Right atrium auricular region (tissue), 2 donors: Measurements from ENCODE around the gene TSPAN1. TPM values are rescaled to one million over a fixed set of nuclear protein-coding genes. Genes with fewer than 3 reads are reported as not detected.
"Not testable (repeated sequence)": the region's sequence is repeated elsewhere in the genome, so short reads cannot be mapped to it uniquely, and the experiment has no call there.

Source experiments
- DNase-seq: peaks from one replicate; pipeline ENCODE4 v3.0.0-alpha.2; 2019; ENCODE audit warnings: low spot score
- H3K27ac ChIP-seq, 2 donors: fragments of 200-600 bp; sonication (generic); 1 replicate in 1 of 2; 2 replicates in 1 of 2; pipeline ENCODE4 v1.5.1; 2016 to 2019
- H3K27me3 ChIP-seq, 2 donors: fragments of 200-600 bp; sonication (generic); one replicate each; pipeline versions ENCODE4 v1.5.1 to v1.6.0; 2017 to 2019
- H3K36me3 ChIP-seq: fragments of 200-600 bp; sonication (generic); one replicate; pipeline ENCODE4 v1.5.1; 2016
- H3K4me1 ChIP-seq, 2 donors: fragments of 200-600 bp; sonication (generic); one replicate each; pipeline versions ENCODE4 v1.5.1 to v1.6.0; 2017 to 2019
- H3K4me3 ChIP-seq, 2 donors: fragments of 200-600 bp; sonication (generic); 1 replicate in 1 of 2; 2 replicates in 1 of 2; pipeline ENCODE4 v1.5.1; 2017 to 2019; ENCODE audit warnings: mild to moderate bottlenecking in 1 of 2, moderate library complexity in 1 of 2
- H3K9me3 ChIP-seq, 2 donors: fragments of 200-600 bp; sonication (generic); one replicate each; pipeline ENCODE4 v1.5.1; 2019
- total RNA-seq, 2 donors: library from RNA; depleted of rRNA; stranded (reverse); fragments of >200 nt; gene quantifications; one replicate each; pipeline ENCODE4 v1.1.0, GENCODE V29; 2016
- TF ChIP-seq, protein P1 (sequence below), 2 donors: fragments of 200-600 bp; sonication (generic); IDR thresholded peaks; one replicate each; pipeline ENCODE4 v1.5.1; 2019; ENCODE audit warnings: antibody characterized with exemption in 2 of 2

TSPAN1 gene
- total RNA-seq, 2 donors from 2014 or later: 2.0 to 2.3 TPM

DNA sequence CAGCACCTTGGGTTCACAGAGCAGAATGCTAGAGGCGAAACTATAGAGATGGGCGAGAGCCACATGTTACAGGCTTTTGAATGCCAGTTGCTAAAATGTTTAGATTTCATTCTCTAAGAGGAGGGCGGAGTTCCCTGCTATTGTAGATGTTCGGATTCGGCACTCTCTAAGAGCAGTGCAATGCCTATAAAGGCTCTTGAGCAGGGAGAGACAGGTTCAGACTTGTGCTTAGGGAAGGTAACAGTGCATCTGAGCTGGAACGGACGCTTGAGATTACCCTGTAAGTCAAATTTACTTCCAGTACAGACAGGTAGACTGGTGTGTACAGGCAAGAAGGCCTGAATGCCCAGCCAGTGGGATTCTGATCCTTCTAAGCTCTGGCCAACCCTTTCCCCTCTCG, 43.6 kb downstream of the TSPAN1 start:
- H3K4me3 ChIP-seq: no peak overlapping the region
- H3K9me3 ChIP-seq: no peaks in the 10 kb centered on the region
- H3K36me3 ChIP-seq: peaks cover 4% of the 10 kb centered on the region
- H3K27ac ChIP-seq: no peak overlapping the region
- TF ChIP-seq, protein P1, sequence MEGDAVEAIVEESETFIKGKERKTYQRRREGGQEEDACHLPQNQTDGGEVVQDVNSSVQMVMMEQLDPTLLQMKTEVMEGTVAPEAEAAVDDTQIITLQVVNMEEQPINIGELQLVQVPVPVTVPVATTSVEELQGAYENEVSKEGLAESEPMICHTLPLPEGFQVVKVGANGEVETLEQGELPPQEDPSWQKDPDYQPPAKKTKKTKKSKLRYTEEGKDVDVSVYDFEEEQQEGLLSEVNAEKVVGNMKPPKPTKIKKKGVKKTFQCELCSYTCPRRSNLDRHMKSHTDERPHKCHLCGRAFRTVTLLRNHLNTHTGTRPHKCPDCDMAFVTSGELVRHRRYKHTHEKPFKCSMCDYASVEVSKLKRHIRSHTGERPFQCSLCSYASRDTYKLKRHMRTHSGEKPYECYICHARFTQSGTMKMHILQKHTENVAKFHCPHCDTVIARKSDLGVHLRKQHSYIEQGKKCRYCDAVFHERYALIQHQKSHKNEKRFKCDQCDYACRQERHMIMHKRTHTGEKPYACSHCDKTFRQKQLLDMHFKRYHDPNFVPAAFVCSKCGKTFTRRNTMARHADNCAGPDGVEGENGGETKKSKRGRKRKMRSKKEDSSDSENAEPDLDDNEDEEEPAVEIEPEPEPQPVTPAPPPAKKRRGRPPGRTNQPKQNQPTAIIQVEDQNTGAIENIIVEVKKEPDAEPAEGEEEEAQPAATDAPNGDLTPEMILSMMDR (IDR thresholded peaks at IDR 0.05): no peak
- no peaks in the 10 kb centered on the region for H3K4me1 ChIP-seq
- no peak for DNase-seq
- H3K27me3 ChIP-seq: no peaks in the 10 kb centered on the region

DNA sequence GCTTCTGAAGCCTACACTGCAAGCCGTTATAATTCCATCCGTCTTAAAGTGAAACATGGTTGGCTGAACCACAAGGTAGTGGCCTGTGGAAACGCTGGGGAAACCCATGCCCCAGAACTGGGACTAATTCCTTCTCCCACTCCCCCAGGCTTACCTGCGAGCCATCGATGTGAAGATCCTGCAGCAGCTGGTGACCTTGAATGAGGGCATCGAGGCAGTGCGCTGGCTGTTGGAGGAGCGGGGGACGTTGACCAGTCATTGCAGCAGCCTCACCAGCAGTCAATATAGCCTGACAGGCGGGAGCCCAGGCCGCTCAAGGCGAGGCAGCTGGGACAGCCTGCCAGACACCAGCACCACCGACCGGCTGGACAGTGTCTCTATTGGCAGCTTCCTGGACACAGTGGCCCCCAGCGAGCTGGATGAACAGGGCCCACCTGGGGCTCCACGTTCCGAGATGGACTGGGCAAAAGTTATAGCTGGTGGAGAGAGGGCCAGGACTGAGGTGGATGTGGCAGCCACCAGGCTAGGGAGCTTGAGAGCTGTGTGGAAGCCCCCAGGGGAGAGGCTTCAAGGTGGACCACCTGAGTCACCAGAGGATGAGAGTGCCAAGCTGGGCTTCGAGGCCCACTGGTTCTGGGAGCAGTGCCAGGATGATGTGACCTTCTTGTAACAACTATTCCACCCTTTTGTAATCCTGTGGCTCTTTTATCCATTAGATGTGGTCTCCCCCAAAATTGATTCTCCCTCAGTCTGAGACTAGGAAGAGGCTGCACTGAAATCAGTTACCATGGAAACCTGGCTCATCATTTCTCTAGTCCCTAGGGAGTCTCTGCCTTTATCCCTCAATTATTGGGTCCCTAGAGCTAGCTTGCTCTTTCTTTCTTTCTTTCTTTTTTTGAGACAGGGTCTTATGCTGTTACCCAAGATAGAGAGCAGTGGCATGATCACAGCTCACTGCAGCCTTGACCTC, 44.9 kb downstream of the TSPAN1 start:
- Histone ChIP-seq H3K9me3 (no peaks in the 10 kb centered on the region), H3K4me1 (no peaks in the 10 kb centered on the region), H3K27ac (no peak overlapping the region), H3K27me3 (no peaks in the 10 kb centered on the region), H3K4me3 (no peak overlapping the region), H3K36me3 (peaks cover 4% of the 10 kb centered on the region)
- TF ChIP-seq, protein P1 (IDR thresholded peaks at IDR 0.05): no peak
- DNase-seq: no peak

DNA sequence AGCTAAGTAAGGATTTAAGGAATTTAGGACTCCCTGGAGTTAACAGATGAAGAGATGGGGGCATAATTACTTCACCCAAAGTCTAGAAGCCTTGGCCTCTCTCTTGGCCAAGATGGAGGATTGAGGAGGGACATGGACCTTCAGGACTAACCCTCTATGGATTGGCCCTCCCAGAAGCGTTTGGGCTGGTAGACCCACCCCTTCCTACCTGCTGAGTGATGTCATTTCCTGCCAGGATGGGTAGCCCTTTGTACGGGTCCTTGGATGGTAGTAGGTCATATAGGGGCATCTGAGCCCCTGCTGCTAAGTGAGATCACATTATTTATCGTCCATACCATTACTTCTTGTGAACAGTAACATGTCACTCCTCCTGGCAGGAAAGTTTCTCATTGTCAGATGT, 45.9 kb downstream of the TSPAN1 start:
- Histone ChIP-seq H3K36me3 (peaks cover 4% of the 10 kb centered on the region), H3K27me3 (no peaks in the 10 kb centered on the region), H3K4me3 (no peak overlapping the region), H3K27ac (no peak overlapping the region), H3K9me3 (no peaks in the 10 kb centered on the region), H3K4me1 (no peaks in the 10 kb centered on the region)
- TF ChIP-seq, protein P1 (IDR thresholded peaks at IDR 0.05): no peak
- no peak for DNase-seq

DNA sequence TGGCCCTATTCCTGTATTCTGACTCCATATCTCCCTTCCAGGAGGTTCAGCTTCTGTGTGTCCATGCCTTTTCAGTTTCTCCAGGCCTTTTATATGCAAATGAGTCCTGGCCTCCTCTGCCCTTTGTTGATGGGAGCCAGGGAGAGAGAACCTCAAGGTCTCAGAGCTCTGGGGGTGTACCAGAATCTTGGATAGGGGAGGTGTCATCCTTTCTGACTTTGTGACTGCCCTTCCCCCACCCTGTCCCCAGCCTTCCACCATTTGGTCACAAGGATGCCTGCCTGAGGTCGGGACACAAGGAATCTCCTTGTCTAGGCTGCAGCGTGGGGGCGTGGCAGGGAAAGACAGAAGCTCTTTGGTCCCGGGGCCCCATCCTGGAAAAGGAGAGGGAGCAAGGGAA, 46.9 kb downstream of the TSPAN1 start:
- TF ChIP-seq, protein P1 (IDR thresholded peaks at IDR 0.05): no peak
- Histone ChIP-seq H3K27ac (no peak overlapping the region), H3K9me3 (no peaks in the 10 kb centered on the region), H3K36me3 (peaks cover 4% of the 10 kb centered on the region), H3K27me3 (no peaks in the 10 kb centered on the region), H3K4me1 (no peaks in the 10 kb centered on the region), H3K4me3 (no peak overlapping the region)
- no peak for DNase-seq

DNA sequence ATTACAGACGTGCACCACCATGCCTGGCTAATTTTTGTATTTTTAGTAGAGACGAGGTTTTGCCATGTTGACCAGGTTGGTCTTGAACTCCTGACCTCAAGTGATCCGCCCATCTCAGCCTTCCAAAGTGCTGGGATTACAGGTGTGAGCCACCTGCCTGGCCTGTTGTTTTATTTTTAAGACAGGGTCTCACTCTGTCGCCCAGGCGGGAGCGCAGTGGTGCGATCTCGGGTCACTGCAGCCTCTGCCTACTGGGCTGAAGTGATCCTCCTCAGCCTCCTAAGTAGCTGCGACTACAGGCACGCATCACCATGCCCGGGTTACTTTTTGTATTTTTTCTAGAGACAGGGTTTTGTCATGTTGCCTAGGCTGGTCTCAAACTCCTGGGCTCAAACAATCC, 48.2 kb downstream of the TSPAN1 start:
- H3K36me3 ChIP-seq, H3K27ac ChIP-seq, H3K27me3 ChIP-seq, H3K9me3 ChIP-seq, H3K4me3 ChIP-seq, H3K4me1 ChIP-seq, DNase-seq: not testable (repeated sequence)

DNA sequence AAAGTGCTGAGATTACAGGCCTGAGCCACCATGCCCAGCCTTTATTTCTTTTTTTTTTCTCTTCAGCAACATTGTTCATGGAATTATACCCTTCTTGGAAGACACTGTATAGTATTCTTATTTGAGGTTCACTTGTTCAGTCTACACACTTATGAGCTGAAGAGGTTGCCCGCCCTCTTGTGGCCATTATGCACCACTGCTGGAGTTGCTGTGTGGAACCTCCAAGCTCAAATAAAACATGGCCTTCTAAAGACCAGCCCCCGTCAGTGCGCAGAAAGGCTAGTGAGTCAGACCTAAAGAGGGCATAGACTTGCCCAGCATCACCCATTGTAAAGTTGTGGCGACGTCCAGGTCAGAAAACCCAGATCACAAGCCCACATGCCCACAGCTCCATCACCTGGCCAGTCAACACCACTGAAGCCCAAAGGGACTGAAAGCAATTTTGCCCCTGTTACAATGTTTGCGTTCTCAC, 48.6 kb downstream of the TSPAN1 start:
- H3K27ac ChIP-seq: no peak overlapping the region
- DNase-seq: peak; percentile 81
- no peaks in the 10 kb centered on the region for H3K9me3 ChIP-seq
- no peak overlapping the region for H3K4me3 ChIP-seq
- peaks cover 4% of the 10 kb centered on the region for H3K36me3 ChIP-seq
- TF ChIP-seq, protein P1 (IDR thresholded peaks at IDR 0.05): peak; percentile 89 to 93
- H3K27me3 ChIP-seq: no peaks in the 10 kb centered on the region
- no peaks in the 10 kb centered on the region for H3K4me1 ChIP-seq
